IPS DF 19.7 (cell line): ENCODE measurements around the gene CLSTN1.
"Not testable (repeated sequence)": the region's sequence is repeated elsewhere in the genome, so short reads cannot be mapped to it uniquely, and the experiment has no call there.

Experiments
- DNase-seq: peaks from one replicate; pipeline ENCODE4 v3.0.0-alpha.2; 2013; ENCODE audit warnings: low read depth, low spot score

Gene CLSTN1

DNA sequence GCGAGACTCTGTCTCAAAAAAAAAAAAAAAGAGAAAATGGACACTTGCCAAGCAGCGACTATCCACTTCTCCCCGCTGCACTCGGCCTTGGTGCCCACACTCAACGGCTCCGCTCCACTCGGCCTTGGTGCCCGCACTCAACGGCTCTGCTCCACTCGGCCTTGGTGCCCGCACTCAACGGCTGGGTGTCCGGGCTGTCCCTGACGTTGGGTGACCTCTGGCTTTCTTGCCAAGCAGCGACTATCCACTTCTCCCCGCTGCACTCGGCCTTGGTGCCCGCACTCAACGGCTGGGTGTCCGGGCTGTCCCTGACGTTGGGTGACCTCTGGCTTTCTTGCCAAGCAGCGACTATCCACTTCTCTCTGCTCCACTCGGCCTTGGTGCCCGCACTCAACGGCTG is 61.3 kb downstream of the CLSTN1 start:
- DNase-seq: not testable (repeated sequence)

DNA sequence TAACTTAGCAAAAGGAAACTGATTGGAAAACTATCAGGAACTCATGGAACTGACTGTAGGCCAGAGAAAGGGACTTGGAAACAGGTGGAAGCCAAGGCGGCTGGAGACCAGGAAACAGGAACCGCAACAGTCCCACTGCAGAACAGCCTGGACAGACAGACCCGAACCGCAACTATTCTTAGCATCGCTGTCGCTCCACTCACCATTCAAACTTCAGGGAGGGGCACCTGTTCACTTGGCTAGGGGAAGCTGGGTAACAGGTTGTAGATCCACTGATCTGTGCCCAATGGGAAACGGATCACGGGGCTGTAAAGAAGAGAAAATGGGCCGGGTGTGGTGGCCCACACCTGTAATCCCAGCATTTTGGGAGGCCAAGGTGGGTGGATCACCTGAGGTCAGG is 61.9 kb downstream of the CLSTN1 start:
- no peak for DNase-seq

DNA sequence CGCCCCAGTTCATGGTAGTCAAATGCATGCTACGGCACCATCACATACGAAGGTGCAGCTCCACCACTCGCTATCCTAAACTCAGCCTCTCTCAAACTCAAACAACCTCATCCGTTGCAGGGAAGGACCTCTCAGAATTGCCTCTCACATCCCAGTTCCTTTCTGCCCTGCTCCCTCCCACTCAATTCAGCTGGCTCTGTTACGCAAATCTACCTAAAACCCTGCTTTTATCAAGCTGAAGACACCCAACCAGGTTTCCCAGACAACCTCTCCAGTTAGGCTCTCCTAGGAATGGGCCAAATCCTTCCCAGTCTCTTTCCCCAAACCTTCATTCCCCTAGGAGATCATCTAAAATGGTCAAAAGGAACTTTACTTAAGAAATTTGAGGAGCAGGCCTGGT is 62.9 kb downstream of the CLSTN1 start:
- peak; percentile 71 for DNase-seq

DNA sequence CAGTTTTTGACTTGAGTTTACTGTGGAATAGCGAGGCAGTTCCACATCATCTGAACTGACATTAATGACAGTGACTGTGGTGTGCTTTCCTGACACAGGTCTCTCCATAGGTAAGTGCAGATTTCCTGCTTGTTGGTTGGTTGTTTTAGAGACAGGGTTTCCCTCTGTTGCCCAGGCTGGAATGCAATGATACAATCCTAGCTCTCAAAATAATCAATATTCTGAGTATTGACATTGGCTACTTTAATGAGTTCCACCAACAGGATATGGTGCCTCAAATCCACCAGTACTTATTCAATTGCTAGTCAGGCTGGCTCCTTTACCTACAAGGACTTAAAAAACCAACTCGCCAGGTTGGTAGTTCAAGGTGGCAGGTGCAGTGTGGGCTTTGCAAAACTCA is 63.8 kb downstream of the CLSTN1 start:
- DNase-seq: no peak

DNA sequence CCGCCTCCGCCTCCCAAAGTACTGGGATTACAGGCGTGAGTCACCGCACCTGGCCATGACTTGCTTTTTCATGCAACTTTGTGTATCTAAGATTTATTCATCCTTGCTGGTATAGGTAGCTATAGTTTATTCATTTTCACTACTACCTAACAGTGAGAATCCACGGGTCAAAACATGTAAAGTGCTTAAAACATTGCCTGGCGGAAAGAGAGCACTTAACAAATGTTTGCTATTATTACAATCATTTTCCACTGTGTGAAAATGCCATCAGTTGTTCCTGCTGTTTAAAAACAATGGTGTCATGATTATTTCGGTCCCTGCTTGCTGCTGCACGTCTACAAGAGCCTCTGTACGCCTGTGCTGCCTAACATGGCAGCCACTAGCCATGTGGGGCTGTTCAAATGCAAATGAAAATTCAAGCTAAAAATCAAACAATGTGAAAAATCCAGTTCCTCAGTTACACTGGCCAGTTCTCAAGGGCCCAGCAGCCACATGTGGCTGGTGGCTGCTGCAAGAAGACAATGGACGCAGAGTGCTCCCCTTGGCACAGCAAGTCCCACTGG is 65.1 kb downstream of the CLSTN1 start:
- DNase-seq: no peak

DNA sequence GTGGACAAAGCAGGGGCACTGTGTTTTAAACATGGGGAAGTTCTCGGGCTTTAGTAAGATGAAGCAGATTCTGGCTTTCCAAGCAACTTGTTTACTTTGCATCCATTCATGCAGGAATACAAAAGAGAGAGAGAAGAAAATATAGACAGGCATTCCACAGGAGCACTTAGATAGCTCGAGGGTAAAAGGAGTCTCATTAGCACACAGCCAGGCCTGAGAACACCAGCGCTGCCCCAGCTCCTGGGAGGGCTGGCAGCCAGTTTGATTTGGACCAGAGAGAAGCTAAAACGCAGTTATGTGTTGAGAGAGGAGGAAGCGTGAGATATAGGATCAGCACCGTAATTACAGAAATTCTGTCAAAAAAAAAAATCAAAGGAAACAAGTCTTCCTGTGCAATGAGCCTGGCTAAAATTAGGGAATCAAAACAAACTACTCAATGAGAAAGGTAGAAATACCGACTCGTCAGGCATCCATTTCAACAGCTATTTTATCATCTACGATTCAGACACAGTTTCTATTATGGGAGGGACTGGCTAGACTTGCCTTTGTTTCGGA is 68.2 kb downstream of the CLSTN1 start:
- no peak for DNase-seq

DNA sequence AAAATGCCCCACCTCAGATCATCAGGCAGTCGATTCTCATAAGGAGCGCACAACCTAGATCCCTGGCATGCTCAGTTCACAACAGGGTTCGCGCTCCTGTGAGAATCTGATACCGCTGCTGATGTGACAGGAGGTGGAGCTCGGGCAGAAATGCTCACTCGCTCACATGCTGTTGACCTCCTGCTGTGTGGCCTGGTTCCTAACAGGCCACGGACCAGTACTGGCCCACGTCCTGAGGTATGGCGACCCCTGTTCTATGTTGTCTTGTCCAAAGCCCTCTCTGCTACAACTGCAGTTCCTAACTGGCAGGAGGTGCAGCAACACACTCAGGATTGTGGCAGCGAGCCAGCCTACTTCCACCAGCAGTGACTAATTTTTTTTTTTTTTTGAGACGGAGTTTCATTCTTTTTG is 70.6 kb downstream of the CLSTN1 start:
- DNase-seq: no peak

DNA sequence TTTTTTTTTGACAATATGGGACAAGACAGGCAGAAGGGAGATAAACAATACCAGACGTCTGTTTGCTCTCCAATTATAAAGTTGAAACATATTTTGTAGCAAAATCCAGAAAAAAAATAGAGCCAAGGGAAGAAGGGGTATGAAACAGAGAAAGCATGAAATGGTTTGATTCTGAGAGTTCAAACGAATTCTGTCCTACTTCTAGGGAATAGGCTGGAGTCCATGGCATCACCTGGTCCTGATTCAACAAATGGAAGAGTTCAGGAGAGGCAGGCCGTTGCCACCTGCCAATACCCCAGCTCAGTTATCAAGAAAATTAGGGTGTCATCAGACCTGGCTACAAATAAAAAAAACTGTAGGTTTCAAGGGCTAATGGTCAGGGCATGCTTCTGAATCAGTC is 71.8 kb downstream of the CLSTN1 start:
- DNase-seq: no peak

DNA sequence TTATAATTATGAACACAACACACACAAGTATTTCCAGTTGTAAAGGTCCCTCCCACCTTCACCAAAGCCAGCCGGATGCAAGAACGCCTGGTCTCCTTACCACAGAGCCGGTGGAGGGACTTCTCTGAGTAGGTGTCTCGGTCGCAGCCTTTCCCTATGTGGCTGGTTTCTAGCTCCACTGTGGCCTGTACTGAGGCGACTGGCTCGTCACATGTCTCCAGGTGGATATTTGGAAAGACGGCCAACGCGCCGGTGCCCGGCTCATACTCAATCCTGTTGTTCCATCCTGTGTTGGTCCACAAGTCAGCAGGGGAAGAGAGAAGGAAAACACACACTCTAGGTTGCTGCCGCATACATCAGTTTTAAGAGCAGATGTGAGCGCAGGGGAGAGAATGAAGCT is 74.4 kb downstream of the CLSTN1 start:
- no peak for DNase-seq

DNA sequence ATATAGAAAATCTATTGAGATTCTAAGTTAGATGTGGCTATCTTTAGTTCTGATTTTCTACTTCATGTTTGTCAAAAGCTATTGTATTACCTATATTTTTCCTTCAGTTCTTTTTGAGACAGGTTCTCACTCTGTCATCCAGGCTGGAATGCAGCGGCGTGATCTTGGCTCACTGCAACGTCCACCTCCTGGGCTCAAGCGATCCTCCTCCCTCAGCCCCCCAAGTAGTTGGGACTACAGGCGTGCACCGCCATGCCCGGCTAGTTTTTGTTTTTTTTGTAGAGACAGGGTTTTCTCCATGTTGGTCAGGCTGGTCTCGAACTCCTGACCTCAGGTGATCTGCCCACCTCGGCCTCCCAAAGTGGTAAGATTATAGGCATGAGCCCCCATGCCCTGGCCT is 75.4 kb downstream of the CLSTN1 start:
- not testable (repeated sequence) for DNase-seq

DNA sequence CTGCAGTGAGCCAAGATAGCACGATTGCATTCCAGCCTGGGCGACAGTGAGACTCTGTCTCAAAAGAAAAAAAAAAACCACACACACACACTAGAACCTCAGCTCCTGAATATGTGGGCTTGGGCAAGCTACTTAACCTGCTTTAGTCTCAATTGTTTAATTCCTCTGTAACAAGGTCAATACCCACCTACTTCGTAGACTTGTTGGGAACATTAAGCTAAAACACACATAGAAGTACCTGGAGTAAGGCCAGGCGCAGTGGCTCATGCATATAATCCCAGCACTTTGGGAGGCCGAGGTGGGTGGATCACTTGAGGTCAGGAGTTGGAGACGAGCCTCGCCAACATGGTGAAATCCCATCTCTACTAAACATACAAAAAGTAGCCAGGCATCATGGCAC is 77.1 kb downstream of the CLSTN1 start:
- no peak for DNase-seq

DNA sequence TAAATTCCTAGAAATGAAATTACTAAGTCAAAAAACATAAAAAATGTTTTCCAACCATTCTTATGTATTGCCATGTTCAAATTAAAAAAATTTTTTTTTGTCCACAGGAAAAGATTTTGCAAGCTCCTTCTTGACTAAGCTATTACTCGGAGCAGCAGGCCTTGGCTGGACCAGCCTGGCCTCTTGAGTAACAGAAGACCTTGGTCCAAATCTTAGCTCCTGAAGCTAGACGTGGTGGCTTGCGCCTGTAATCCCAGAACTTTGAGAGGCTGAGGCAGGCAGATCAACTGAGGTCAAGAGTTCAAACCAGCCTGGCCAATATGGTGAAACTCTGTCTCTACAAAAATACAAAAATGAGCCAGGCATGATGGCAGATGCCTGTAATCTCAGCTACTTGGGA is 77.6 kb downstream of the CLSTN1 start:
- no peak for DNase-seq

DNA sequence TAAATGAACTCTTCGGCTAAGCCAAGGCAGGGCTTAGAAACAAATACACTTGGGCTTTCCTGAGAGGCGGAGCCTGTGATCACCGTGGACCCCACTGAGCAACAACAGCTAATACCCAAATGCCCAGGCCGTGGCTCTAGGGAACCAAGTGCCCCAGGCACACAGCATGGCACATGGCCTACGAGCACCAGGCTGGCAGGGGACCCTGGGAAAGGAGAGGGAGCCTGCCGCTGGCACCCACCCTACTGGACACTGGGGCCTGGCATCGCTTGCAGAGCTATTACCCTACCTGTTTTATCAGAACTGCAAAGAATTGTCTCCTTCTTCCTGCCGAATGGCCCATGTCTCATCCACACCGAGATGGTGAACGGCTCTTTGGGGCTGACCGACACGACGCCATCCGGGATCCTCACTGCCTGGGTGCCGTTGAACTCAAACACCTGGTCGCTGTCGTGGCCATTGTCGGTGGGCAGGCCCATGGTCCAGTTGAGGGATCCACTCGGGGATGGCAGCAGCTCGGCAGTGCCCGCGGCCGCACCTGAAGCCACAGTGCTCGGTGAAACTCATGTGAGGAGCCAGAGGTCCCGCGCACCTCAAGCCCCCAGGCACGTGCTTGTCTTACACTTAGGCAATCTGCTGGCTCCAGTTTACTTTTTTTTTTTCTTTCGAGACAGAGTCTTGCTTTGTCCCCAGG is 79.5 kb downstream of the CLSTN1 start:
- DNase-seq: no peak

DNA sequence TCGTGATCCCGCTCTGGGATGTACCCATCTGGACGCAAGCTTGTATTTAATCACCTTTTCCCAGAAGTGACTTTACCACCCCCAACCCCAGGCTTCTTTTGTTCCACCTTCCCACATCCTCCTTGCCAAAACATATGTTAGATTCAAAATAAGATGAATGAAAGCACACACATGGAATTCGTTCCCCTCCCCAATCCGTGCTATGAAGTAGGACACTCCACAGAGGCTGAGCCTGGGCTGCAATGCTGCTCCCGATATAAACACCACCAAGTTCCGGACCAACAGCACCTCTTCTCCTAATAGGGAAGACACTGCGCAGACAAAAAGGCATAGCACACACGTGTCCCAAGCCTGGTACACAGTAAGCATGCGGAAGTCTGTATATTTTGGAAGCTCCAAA is 86.1 kb downstream of the CLSTN1 start:
- DNase-seq: no peak

DNA sequence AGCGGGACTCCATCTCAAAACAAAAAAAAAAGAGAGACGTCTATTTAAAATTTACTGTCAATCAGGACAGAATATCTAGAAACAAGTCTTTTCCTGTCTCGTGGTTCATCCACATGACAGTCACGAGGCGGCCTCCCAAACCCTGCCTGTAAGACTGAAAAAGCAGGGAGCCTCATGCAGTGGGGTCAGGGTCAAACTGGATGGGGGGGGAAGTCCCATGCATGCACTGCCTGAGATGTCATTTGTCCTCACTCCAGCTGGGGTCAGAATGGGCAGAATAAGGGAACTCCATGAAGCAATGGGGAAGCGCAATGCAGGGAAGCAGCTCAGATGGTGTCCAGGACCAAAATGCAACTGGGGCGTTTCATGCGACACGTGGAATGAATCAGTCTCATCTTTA is 86.7 kb downstream of the CLSTN1 start:
- DNase-seq: no peak

DNA sequence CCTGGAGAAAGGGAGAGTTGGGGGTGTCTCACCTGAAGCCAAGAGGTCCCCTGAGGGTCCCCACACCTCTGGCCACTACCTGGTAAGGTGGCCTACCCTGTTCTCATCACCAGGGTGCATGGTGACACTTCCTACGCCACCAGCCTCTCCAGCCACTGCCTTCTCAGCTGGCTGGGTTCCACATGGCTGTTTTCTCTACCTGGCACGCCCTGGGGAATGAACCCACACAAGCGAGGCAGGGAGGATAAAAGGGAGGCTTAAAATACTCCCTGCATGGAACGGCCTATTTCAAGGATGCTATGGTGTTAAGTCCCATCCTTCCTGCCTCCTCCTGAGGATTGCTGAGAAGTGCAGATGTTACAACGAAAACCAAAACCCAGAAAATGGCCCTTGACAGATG is 87.5 kb downstream of the CLSTN1 start:
- DNase-seq: no peak

DNA sequence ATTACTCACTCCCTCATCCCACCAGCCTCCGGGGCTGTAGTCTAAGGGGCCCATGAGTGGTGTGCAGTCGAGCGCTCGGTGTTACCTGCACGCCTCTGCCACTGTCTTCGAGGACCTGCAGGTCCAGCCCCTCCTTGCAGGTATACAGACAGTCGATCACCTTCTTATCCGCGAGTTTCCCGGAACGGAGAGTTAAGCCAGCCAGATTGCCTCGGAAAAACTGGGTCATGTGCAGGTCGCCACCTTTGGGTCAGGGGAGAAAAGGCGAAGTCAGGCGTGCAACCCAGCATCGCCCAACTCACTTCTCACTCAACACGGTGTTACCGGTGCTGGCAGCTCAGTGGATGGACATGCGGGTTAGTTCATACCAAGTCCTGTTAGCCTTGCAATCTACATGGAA is 88.0 kb downstream of the CLSTN1 start:
- no peak for DNase-seq

DNA sequence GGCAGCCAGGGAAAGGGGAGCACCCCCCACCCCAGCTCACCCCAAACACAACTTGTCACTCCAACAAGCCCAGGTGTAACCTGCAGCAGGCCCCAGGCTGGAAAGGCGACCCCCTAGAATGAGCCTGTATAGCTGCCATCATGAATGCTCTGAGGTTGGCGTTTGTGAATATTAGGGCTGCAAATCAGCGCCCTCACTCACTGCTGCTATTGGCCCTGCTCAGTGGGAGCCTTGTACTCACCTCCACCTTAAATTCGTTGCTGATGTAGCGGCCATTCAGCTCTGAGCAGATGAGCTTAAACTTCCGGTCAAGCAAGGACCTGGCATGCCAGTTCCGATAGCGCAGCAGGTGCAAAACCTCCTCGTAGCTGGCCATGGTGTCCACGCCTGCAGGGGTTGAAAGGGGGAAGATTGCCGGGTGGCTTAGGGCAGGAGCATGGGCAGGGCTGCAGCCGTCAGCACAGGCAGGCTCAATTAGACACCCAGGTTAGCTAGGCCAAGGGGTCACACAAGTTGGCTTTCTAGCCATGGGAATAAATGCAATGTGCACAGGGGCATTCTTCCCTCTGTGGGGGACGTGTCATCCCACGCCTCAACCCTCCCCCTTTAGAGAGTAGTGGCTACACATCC is 90.5 kb downstream of the CLSTN1 start:
- DNase-seq: no peak

DNA sequence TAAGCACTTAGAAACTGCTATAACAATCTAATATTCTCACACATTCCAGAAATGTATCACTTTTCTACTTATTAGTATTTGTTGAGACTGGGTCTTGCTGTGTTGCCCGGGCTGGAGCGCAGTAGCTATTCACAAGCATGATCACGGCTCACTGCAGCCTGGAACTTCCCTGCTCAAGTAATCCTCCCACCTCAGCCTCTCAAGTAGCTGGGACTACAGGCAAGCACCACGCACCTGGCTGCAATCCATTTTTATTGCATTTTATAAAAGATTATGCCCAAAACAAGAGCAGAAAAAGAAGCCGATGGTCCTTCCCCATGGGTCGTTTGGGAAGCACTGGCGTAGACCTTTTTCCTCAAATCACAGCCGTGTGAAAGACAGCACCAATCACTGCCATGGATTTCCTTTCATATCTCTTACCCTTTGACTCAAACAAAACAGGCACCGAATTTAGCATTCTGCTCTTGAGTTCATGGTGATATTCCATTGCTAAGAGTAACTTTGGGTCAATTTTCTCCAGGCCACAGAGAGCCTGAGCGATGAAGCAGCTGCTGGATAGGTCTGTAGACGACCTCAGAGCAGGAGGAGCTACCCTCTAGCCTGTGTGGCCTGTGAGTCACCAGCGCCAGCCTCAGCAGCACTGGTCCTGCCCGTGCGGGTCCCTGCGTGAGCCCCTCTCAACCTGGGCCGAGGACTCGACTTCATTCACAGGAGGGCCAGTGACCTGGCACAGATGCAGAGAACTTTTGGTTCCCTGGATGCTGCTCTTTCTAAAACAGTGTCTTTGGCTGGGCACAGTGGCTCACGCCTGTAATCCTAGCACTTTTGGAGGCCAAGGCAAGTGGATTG is 91.4 kb downstream of the CLSTN1 start:
- no peak for DNase-seq

DNA sequence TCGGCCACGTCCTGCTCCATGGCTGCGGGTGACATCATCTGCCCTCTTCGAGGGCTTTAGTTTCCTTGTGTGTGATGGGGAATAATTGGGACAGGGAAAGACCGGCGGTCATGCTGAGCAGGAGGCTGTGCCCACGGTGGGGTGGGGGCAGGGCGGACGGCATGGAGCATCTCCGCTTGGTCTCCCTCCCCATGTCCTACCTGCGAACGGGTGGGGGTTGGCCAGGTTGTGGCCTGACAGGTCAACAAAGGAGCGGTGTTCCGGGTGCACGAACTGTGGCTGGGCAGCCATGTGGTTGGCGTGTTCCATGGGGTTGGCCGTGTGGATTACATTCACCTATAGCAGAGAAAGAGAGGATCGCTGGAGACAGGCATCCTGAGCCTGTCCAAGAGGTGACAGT is 92.2 kb downstream of the CLSTN1 start:
- no peak for DNase-seq

DNA sequence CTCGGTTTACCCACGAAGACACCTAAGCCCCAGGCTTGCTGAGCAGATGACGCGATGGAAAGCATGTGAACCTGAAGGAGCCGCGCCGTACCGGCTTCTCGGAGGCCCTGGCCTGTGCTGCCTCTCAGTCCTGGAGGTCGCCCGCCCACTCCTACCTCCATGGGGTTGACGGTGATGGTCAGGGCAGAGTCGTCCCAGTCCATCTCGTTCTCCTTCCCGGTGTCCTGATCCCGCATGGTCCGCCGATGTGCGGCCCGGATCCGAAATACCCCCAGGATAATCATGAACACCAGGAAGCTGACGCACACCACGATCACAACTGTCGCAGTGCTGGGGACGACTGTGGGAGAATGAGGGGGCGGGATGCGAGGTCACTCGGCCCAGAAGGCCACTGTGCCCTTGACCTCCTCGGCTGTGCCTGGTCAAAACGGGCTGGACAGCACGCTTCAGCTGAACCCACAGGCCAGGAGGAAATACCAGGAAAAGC is 92.7 kb downstream of the CLSTN1 start:
- no peak for DNase-seq
